Gastroesophageal sphincter (tissue), 4 donors: ENCODE data around the gene SLC35E2B. TPM values are rescaled to one million over a fixed set of nuclear protein-coding genes. Genes with fewer than 3 reads are reported as not detected.

Experiments used
- ATAC-seq: fragments of 150-250 bp; one replicate; pipeline ENCODE4 v1.9.1; 2016; ENCODE audit warnings: mild to moderate bottlenecking, moderate library complexity
- H3K27ac ChIP-seq, 4 donors: fragments of 200-600 bp; sonication (generic) in 3 of 4; 1 replicate in 3 of 4; 2 replicates in 1 of 4; pipeline ENCODE4 v1.5.1; 2016 to 2019
- H3K27me3 ChIP-seq: fragments of 200-600 bp; sonication (generic); one replicate; pipeline ENCODE4 v1.5.1; 2019
- H3K36me3 ChIP-seq, 2 donors: fragments of 200-600 bp; sonication (generic); one replicate each; pipeline ENCODE4 v1.5.1; 2019; ENCODE audit warnings: control low read depth in 1 of 2
- H3K4me1 ChIP-seq, 3 donors: fragments of 200-600 bp; sonication (generic); 1 replicate in 2 of 3; 2 replicates in 1 of 3; pipeline ENCODE4 v1.5.1; 2016 to 2019; ENCODE audit warnings: control low read depth in 2 of 3
- H3K4me3 ChIP-seq, 2 donors: fragments of 200-600 bp; sonication (generic); one replicate each; pipeline ENCODE4 v1.5.1; 2019; ENCODE audit warnings: mild to moderate bottlenecking in 1 of 2, moderate library complexity in 1 of 2
- H3K9me3 ChIP-seq, 3 donors: fragments of 200-600 bp; sonication (generic); one replicate each; pipeline ENCODE4 v1.5.1; 2017 to 2019; ENCODE audit warnings: control low read depth in 2 of 3
- EP300 ChIP-seq: sonication (generic); formaldehyde crosslinking; IDR thresholded peaks from one replicate; pipeline ENCODE4 v1.6.1; 2017; ENCODE audit warnings: antibody characterized with exemption, mild to moderate bottlenecking
- POLR2A ChIP-seq, 2 donors: fragments of 450-650 bp; IDR thresholded peaks; one replicate each; pipeline ENCODE4 v1.6.1; 2017; ENCODE audit warnings: antibody characterized with exemption in 2 of 2, mild to moderate bottlenecking in 2 of 2, moderate library complexity in 1 of 2
- POLR2AphosphoS5 ChIP-seq: sonication (generic); formaldehyde crosslinking; IDR thresholded peaks from one replicate; pipeline ENCODE4 v1.6.1; 2017; ENCODE audit warnings: antibody characterized with exemption
- WGBS, 2 donors: methylation state at CpG; one replicate each; pipeline ENCODE4 v1.1.5; 2018; ENCODE audit warnings: low coverage in 1 of 2; 5-methylcytosine and 5-hydroxymethylcytosine counted together
- total RNA-seq, 4 donors: library from RNA; depleted of rRNA; stranded (reverse); fragments of >200 nt; gene quantifications; one replicate each; pipeline ENCODE4 v1.1.0, GENCODE V29; 2016
- TF ChIP-seq, protein P1 (sequence below), 4 experiments: fragments of 200-600 bp in 2 of 4; fragments of 450-650 bp in 2 of 4; sonication (generic) in 1 of 4; IDR thresholded peaks; one replicate each; pipeline ENCODE4 v1.5.1; 2017 to 2019; ENCODE audit warnings: antibody characterized with exemption in 4 of 4, mild to moderate bottlenecking in 2 of 4, moderate library complexity in 2 of 4

SLC35E2B gene
- total RNA-seq, 4 donors from 2014 or later, result 18.7 to 56.9 (median 37.9) TPM

DNA sequence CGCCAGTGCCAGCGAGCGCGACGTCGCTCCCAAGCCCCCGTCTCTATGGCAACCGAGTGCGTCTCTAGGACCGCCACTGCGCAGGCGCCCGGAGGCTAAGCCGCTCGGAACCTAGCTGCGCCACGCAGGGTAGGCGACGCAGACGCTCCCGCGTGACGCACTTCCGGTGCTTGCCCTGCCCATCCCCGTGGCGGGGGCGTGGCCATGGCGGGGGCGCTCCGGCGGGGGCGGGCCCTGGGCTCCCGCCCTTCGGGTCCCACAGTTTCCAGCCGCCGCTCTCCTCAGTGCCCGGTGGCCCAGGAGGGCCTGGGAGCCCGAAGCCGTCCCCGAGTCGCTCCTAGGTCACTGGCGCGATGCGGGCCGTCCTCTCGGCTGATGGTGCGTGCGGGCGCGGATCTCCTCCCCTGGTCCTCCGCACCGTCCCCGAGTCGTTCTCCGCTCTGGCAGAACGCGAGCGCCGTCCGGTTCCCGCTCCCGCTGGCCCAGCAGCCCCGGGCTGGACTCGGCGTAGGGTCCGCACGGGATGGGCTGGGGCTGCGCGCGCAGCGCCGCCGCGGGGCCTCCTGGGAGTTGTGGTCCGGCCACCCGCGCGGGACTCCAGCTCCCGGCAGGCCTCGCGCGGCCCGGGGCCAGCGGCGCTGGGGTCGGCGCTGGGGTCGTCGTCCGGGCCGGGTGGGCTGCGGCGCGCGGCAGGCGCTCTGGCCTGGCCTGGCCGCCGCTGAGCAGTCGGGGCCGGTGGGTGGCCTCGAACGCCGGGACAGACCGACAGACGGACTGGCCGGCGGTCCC, 77.1 kb downstream of the SLC35E2B start, which contains the start of gene MIB2:
Gene MIB2 (plus strand): TSS at position 245 of the 789 bp plus-strand sequence. CDS start 7,953 bp downstream, outside the sequence.
- Histone ChIP-seq H3K4me1 (peaks cover 0 to 51% (median 22%) of the 10 kb centered on the region in 3 donors), H3K4me3 (peak within 1 kb of the TSS; percentile 70 to 85), H3K9me3 (no peaks in the 10 kb centered on the region), H3K27me3 (no peaks in the 10 kb centered on the region), H3K27ac (peak within 1 kb of the TSS; percentile 91 to 100 (median 100)), H3K36me3 (peaks cover 0 to 25% of the 10 kb centered on the region in 2 donors)
- no CpG with 5 or more reads among the region's 107 CpGs for WGBS, 2 donors
- peak; percentile 95 for ATAC-seq
- TF ChIP-seq POLR2A (IDR thresholded peaks at IDR 0.05), result peak; percentile 74 to 80
- TF ChIP-seq, protein P1, sequence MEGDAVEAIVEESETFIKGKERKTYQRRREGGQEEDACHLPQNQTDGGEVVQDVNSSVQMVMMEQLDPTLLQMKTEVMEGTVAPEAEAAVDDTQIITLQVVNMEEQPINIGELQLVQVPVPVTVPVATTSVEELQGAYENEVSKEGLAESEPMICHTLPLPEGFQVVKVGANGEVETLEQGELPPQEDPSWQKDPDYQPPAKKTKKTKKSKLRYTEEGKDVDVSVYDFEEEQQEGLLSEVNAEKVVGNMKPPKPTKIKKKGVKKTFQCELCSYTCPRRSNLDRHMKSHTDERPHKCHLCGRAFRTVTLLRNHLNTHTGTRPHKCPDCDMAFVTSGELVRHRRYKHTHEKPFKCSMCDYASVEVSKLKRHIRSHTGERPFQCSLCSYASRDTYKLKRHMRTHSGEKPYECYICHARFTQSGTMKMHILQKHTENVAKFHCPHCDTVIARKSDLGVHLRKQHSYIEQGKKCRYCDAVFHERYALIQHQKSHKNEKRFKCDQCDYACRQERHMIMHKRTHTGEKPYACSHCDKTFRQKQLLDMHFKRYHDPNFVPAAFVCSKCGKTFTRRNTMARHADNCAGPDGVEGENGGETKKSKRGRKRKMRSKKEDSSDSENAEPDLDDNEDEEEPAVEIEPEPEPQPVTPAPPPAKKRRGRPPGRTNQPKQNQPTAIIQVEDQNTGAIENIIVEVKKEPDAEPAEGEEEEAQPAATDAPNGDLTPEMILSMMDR (IDR thresholded peaks at IDR 0.05), result no peak
- peak; percentile 72 for TF ChIP-seq POLR2AphosphoS5
- no peak for TF ChIP-seq EP300

DNA sequence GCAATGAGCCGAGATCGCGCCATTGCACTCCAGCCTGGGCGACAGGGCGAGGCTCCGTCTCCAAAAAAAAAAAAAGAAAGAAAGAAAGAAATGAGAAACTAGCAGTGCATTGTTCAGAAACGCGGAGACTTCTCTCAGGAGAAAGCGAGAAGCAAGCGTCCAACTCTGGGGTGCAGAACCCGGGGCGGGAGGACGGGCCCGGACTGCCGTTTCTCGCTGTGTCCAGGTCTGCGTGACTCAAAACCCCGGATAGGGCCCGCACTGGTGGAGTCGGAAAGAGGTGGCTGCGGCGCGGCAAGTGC, 77.7 kb downstream of the SLC35E2B start:
- Histone ChIP-seq H3K9me3 (no peaks in the 10 kb centered on the region), H3K36me3 (peaks cover 0 to 25% of the 10 kb centered on the region in 2 donors), H3K4me3 (peak overlapping the region; percentile 70 to 85), H3K4me1 (peaks cover 0 to 45% (median 22%) of the 10 kb centered on the region in 3 donors), H3K27me3 (no peaks in the 10 kb centered on the region), H3K27ac (peak overlapping the region in 3 of 4 donors; percentile 99 to 100 (median 100))
- TF ChIP-seq, protein P1 (IDR thresholded peaks at IDR 0.05), result no peak
- no peak for TF ChIP-seq POLR2A (IDR thresholded peaks at IDR 0.05)
- no peak for TF ChIP-seq EP300
- ATAC-seq, result no peak
- WGBS, 2 donors, result 0 to 2% methylated on average over 9 to 16 of the region's 23 CpGs

DNA sequence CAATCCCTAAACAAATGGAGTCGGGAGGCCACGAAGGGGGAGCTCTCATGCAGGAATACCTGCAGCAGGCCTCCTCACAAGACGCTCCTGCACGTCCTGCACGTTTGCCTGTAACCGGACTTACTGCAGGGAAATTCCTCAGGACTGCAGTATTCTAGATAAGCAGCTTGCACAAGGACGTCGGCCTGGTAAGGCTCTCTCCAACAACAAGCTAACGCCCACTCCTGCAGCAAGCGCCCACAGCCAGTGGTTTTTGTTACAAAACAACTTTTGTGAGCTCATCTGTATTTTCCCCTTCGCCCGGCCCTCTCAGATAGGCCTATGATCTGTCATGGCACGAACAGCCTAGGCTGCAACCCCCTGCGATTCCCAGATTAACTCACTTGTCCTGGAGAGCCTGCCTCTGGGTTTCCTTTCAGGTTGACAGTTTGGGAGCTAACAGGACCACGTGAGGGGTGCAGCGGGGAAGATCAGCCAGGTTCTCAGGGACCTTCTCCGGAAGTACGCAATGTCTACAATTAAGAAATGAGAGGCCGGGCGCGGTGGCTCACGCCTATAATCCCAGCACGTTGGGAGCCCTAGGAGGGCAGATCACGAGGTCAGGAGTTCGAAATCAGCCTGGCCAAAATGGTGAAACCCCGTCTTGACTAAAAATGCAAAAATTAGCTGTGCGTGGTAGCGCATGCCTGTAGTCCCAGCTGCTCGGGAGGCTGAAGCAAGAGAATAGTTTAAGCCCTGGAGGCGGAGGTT, 78.2 kb downstream of the SLC35E2B start:
- no peak for TF ChIP-seq POLR2AphosphoS5
- no peak for TF ChIP-seq EP300
- no peak for TF ChIP-seq POLR2A (IDR thresholded peaks at IDR 0.05)
- TF ChIP-seq, protein P1 (IDR thresholded peaks at IDR 0.05), result no peak
- Histone ChIP-seq H3K27ac (peak overlapping the region in 2 of 4 donors; percentile 100), H3K9me3 (no peaks in the 10 kb centered on the region), H3K4me1 (peaks cover 0 to 40% (median 22%) of the 10 kb centered on the region in 3 donors), H3K36me3 (peaks cover 0 to 21% of the 10 kb centered on the region in 2 donors), H3K27me3 (no peaks in the 10 kb centered on the region), H3K4me3 (peak overlapping the region; percentile 70 to 85)
- no peak for ATAC-seq
- 15 to 44% methylated on average over 11 to 24 of the region's 30 CpGs for WGBS, 2 donors

DNA sequence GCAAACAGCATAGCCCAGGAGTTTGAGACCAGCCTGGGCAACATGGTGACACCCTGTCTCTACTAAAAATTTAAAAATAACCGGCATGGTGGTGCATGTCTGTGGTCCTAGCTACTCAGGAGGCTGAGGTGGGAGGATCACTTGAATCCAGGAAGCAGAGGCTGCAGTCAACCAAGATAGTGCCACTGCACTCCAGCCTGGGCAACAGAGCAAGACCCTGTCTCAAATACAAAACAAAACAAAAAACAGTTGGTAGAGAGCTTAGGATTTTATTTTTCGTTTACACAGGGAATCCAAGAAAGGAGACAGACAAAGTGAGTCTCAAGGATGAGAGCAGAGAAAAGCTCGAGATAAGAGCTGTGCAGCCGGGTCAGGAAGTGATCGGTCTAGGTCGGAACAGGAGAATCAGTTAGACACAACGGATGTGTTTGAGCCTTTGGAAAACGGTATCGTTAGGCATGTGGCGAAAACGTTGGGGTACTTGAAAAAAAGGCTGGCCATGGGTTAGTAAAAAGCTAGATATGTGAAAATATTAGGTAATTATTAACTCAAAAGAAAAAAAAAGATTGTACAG, 79.0 kb downstream of the SLC35E2B start:
- 73 to 83% methylated on average over 1 to 10 of the region's 11 CpGs for WGBS, 2 donors
- peaks cover 0 to 37% (median 22%) of the 10 kb centered on the region in 3 donors for H3K4me1 ChIP-seq
- no peaks in the 10 kb centered on the region for H3K9me3 ChIP-seq
- no peak overlapping the region for H3K27ac ChIP-seq
- H3K4me3 ChIP-seq, result peak overlapping the region in 1 of 2 donors; percentile 85
- TF ChIP-seq, protein P1 (IDR thresholded peaks at IDR 0.05), result no peak
- TF ChIP-seq POLR2A (IDR thresholded peaks at IDR 0.05), result no peak
- TF ChIP-seq POLR2AphosphoS5, result no peak
- no peak for TF ChIP-seq EP300
- H3K36me3 ChIP-seq, result peaks cover 0 to 13% of the 10 kb centered on the region in 2 donors
- no peaks in the 10 kb centered on the region for H3K27me3 ChIP-seq
- no peak for ATAC-seq
